Activated naive CD8-positive, alpha-beta T cell treated with anti-CD3 and anti-CD28 coated beads, Interleukin-2, amount 50 U/mL, for 24 hours (primary cell): ENCODE measurements around the gene CCL17.

Source experiments
- ATAC-seq: fragments of 150-1000 bp; cut with Tn5 transposase; one replicate; pipeline ENCODE4 v1.10.0; 2021
- DNase-seq: peaks from one replicate; pipeline ENCODE4 v3.0.0; 2021
- H3K27ac Mint-ChIP-seq: one replicate; pipeline ENCODE4 v1.8.0; 2021; ENCODE audit warnings: mild to moderate bottlenecking, mixed read lengths
- H3K27me3 Mint-ChIP-seq: one replicate; pipeline ENCODE4 v1.8.0; 2021; ENCODE audit warnings: mixed read lengths
- H3K36me3 Mint-ChIP-seq: one replicate; pipeline ENCODE4 v1.8.0; 2021; ENCODE audit warnings: low read depth, mixed read lengths
- H3K4me1 Mint-ChIP-seq: one replicate; pipeline ENCODE4 v1.8.0; 2021; ENCODE audit warnings: mixed read lengths
- H3K4me3 Mint-ChIP-seq: one replicate; pipeline ENCODE4 v1.8.0; 2021; ENCODE audit warnings: mild to moderate bottlenecking, moderate library complexity, mixed read lengths
- H3K9me3 Mint-ChIP-seq: one replicate; pipeline ENCODE4 v1.8.0; 2021; ENCODE audit warnings: mixed read lengths

CCL17 gene

DNA sequence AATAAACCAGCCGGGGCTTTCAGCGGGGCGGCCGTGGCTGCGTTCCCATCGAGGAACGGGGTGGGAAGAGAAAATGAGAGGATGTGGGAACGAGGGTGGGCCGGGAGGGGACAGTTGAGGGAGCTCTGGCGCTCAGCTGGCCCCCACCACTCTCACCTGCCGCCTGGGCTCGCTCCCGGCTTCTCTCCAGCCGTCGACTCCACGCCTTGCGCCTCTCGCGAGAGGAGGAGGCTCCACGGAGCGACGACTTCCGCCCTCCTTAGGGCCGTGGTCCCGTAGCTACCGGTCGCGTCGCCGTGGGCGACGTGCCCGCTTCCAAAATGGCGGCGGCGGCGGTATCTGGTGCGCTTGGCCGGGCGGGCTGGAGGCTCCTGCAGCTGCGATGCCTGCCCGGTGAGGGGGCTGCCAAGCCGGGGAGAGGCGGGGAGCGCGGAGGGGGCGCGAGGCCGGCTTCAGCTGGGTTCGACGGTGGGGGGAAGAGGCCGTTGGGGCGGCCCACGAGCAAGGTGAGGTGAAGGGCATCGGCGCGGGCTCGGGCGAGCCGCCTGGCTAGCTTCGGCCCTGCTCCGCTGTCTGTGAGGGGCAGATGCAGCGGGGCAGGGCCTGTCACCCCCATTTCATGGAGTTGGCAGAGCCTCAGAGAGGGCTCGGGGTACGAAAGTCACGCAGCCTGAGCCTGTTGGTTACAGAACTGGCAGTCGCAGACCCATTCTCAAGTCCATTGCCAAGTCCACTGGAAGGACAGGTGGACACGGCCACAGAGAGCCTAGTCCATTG is 42.8 kb downstream of the CCL17 start, which contains the start of the genes CIAPIN1 and COQ9:
Gene CIAPIN1 (minus strand): TSS at position 200 of the 777 bp plus-strand sequence. CDS start 6,457 bp downstream, outside the sequence.
Gene COQ9 (plus strand): TSS at position 294 of the 777 bp plus-strand sequence. CDS start 27 bp downstream, at position 321.
- peak; percentile 99 for ATAC-seq
- Mint-ChIP-seq H3K9me3 (no peaks in the 10 kb centered on the region), H3K4me1 (peaks cover 43% of the 10 kb centered on the region), H3K4me3 (peak within 1 kb of the TSS; percentile 94), H3K27ac (peak within 1 kb of the TSS; percentile 89), H3K27me3 (no peaks in the 10 kb centered on the region), H3K36me3 (peaks cover 21% of the 10 kb centered on the region)
- peak; percentile 92 for DNase-seq

DNA sequence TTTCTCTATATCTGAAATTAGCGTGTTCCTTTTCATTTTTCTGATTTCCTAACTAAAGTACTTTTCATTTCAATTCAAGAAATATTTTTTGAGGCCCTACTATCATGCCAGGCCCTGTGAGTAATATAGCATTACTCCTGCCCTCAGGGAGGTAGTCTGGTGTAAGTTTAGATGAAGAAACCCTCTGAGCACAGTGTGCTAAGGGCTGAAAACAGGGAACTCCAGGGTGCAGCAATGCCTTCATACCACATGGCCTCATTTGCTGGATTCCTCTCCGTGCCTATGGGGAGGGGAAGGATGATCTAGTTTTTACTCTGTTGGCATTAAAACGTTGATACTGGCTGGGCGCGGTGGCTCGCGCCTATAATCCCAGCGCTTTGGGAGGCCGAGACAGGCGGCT is 47.5 kb downstream of the CCL17 start:
- no peaks in the 10 kb centered on the region for H3K9me3 Mint-ChIP-seq
- DNase-seq (no peak), ATAC-seq (no peak)
- no peaks in the 10 kb centered on the region for H3K27me3 Mint-ChIP-seq
- H3K27ac Mint-ChIP-seq = no peak overlapping the region
- H3K36me3 Mint-ChIP-seq = peaks cover 32% of the 10 kb centered on the region
- H3K4me1 Mint-ChIP-seq = peaks cover 23% of the 10 kb centered on the region
- no peak overlapping the region for H3K4me3 Mint-ChIP-seq

DNA sequence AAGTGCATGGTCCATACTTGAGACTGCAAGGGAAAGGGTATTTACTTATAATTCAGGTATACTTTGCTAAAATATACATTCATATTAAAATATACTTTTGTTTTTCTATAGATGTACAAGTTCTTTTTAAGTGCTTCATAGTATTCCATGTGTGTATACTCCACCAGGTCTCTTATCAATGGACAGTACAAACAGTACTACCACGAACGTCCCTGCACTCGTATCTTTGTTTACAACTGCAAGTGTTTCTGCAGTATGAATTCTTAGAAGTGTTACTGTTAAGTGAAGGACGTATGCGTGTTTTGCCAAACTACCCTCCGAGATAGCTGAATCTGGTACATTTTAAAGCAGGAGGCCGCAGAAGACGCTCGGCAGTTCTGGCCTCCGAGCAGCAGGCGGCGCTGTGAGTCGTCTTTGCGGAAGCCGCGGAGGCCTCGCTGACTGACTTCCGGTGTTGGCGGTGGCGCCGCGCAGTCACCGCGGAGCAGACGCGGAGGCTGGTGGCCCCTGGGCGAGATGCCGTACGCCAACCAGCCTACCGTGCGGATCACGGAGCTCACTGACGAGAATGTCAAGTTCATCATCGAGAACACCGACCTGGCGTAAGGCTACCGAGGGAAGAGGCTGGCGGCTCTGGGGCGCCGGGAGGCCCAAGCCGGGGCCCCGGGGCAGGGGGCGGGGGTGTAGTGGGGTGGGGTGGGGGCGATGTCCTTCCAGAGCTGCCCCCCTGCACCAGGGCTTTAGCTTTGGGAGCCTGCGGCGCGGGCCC is 57.8 kb downstream of the CCL17 start, which contains the start of gene POLR2C:
Gene POLR2C (plus strand): TSS at position 471 of the 769 bp plus-strand sequence. CDS start 46 bp downstream, at position 517.
- peak within 1 kb of the TSS; percentile 99 for H3K4me3 Mint-ChIP-seq
- peaks cover 20% of the 10 kb centered on the region for H3K36me3 Mint-ChIP-seq
- H3K4me1 Mint-ChIP-seq = peaks cover 25% of the 10 kb centered on the region
- peak; percentile 96 for DNase-seq
- H3K9me3 Mint-ChIP-seq = no peaks in the 10 kb centered on the region
- ATAC-seq = peak; percentile 91
- peak within 1 kb of the TSS; percentile 99 for H3K27ac Mint-ChIP-seq
- no peaks in the 10 kb centered on the region for H3K27me3 Mint-ChIP-seq

DNA sequence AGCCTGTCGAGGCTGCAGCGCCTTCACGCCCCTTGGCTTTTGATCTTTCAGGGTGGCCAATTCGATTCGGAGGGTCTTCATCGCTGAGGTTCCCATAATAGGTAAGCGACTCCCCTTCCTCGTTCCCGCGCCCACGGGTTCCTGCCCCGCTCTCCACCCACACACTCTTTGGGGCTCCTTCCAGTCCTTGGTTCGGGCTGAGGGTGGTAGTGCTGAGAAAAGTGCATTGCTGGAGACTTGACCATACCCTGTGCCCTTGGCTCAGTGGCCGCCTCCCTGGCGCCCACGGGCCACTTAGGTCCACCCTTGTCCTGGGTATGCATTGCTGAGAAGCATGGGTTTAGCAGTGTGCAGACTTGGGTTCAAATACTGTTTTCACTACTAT is 58.4 kb downstream of the CCL17 start:
- H3K9me3 Mint-ChIP-seq = no peaks in the 10 kb centered on the region
- H3K27ac Mint-ChIP-seq = peak overlapping the region; percentile 99
- no peaks in the 10 kb centered on the region for H3K27me3 Mint-ChIP-seq
- peaks cover 25% of the 10 kb centered on the region for H3K4me1 Mint-ChIP-seq
- H3K36me3 Mint-ChIP-seq = peaks cover 23% of the 10 kb centered on the region
- no peak for ATAC-seq
- no peak for DNase-seq
- peak overlapping the region; percentile 99 for H3K4me3 Mint-ChIP-seq

DNA sequence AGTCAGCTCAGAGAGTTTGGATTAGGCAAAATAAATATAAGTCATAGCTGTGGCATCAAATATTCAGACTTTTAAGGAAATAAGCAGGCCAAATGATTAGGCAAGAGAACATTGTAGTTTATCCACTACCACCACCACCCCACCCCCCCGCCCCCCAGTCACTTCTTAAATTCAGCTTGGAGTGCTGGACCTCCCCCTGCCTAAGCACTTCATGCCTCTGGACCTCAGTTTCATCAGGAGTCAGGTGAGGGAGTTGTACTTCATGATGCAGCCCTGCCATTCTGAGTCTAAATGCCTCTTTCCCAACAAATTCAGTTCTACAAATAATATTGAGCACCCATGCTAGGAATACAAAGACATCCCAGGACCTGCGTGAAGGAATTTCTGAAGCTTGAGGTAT is 60.0 kb downstream of the CCL17 start:
- Mint-ChIP-seq H3K27ac (peak overlapping the region; percentile 61), H3K4me3 (peak overlapping the region; percentile 99), H3K4me1 (peaks cover 25% of the 10 kb centered on the region), H3K27me3 (no peaks in the 10 kb centered on the region), H3K36me3 (peaks cover 30% of the 10 kb centered on the region), H3K9me3 (no peaks in the 10 kb centered on the region)
- DNase-seq (no peak), ATAC-seq (no peak)
